ENCODE data around the gene RAP1GAP.
A peak's percentile ranks its signal among the peaks of the same experiment; 100 is the strongest.

The RAP1GAP gene

DNA sequence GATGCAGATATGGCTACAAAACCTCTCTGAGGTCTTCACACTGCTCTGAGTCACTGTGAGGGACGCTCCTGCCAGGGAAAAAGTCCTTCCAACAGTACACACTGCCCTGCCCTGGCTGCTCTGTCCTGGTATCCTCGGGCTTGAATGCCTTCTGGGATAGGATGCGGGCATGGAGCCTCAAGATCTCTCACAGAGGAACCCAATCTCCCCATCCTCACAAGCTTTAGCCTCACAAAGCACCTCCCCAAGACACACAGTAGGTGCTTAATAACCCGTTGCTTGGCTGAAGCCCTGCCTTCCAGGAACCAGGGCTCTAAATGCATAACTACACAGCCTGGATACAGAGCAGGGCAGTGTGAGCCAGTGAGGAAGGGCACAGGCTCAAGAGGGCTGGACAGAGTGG is 9.2 kb downstream of the RAP1GAP start:
- TF ChIP-seq, protein P1, sequence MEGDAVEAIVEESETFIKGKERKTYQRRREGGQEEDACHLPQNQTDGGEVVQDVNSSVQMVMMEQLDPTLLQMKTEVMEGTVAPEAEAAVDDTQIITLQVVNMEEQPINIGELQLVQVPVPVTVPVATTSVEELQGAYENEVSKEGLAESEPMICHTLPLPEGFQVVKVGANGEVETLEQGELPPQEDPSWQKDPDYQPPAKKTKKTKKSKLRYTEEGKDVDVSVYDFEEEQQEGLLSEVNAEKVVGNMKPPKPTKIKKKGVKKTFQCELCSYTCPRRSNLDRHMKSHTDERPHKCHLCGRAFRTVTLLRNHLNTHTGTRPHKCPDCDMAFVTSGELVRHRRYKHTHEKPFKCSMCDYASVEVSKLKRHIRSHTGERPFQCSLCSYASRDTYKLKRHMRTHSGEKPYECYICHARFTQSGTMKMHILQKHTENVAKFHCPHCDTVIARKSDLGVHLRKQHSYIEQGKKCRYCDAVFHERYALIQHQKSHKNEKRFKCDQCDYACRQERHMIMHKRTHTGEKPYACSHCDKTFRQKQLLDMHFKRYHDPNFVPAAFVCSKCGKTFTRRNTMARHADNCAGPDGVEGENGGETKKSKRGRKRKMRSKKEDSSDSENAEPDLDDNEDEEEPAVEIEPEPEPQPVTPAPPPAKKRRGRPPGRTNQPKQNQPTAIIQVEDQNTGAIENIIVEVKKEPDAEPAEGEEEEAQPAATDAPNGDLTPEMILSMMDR (IDR thresholded peaks at IDR 0.05), result no peak
- no peaks in the 10 kb centered on the region for H3K36me3 Mint-ChIP-seq (ENCODE audit: low read depth)
- H3K4me1 Mint-ChIP-seq, result no peaks in the 10 kb centered on the region
- DNase-seq, result no peak
- H3K9me3 Mint-ChIP-seq, result no peaks in the 10 kb centered on the region
- peak overlapping the region; percentile 61 for H3K4me3 Mint-ChIP-seq
- peaks cover 71% of the 10 kb centered on the region for H3K27me3 Mint-ChIP-seq (ENCODE audit: low read depth, poor library complexity)
- no peak overlapping the region for H3K27ac Mint-ChIP-seq

DNA sequence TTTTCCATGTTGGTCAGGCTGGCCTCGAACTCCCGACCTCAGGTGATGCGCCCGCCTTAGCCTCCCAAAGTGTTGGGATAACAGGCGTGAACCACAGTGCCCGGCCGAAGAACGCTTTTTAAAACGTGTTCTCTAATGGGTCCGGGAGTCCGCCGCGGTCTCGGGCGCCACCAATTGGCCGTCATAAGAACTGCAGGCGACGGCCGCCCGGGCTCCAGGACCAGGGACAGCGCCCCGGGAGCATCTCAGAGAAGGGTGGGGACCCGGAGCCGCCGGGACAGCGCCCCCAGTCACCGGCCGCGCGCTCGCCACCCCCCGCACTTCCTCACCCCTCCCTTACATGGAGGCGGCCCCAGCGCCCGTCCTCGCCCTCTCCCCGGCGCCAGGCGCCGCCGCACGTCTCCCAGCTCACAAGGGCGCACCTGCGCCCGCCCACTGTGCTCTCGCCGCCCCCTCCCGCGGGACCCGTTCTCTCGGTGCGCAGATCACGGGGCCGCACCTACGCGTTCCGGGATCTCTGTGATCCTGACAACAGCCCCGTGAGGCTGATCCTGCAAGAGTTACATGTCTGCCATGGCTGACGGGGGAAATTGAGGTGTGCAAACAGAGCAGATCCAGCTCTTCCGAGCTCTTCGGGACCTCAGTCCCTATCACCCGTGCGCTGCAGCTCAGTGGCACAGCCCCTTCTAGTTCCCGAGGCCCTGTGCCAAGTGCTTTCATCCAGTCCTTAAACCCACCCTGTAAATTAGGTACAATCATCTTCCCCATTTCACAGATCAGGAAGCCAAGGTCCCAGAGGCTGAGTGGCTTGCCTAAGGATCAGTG is 9.8 kb downstream of the RAP1GAP start:
- DNase-seq, result peak; percentile 90
- TF ChIP-seq, protein P1 (IDR thresholded peaks at IDR 0.05), result peak; percentile 97
- H3K9me3 Mint-ChIP-seq, result no peaks in the 10 kb centered on the region
- H3K27ac Mint-ChIP-seq, result no peak overlapping the region
- H3K4me1 Mint-ChIP-seq, result no peaks in the 10 kb centered on the region
- peaks cover 73% of the 10 kb centered on the region for H3K27me3 Mint-ChIP-seq (ENCODE audit: low read depth, poor library complexity)
- H3K36me3 Mint-ChIP-seq (ENCODE audit: low read depth), result no peaks in the 10 kb centered on the region
- peak overlapping the region; percentile 61 for H3K4me3 Mint-ChIP-seq

DNA sequence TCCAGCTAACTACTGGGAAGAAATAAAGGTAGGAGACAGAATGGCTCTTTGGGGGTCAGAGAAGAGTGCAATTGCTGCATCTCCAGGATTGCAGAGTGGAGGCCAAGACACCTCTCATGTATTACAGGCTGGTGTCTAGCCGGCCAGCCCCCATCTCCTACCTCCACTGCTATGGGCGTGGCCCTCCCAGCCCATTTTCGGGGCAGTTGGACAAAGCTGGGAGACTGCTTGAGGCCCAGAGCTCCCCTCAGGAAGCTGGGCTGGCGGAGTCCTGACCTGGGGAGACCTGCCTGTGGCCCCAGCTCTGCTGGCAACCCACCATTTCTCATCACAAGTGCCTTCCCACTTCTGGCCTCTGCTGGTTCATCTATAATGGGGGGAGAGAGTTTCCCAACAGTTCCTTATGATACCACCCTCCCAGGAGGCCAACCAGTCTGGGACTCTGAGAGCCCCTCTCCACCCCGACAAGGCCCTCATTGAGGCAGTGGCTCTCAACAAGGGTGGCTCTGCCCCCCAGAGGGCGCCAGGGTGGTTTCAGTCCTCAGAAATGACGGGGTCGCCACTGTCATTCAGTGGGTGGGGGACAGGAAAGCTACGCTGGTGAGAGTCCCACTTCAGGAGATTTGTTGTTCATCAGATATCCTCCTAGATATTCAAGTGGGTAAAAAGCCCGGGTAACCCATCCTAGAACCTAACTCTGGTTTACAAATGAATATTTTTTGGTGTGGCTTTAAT is 11.5 kb downstream of the RAP1GAP start:
- Mint-ChIP-seq H3K9me3 (no peaks in the 10 kb centered on the region), H3K4me3 (no peak overlapping the region), H3K36me3 (ENCODE audit: low read depth) (no peaks in the 10 kb centered on the region), H3K27me3 (ENCODE audit: low read depth, poor library complexity) (peaks cover 71% of the 10 kb centered on the region), H3K27ac (no peak overlapping the region), H3K4me1 (no peaks in the 10 kb centered on the region)
- DNase-seq, result no peak
- TF ChIP-seq, protein P1 (IDR thresholded peaks at IDR 0.05), result no peak

DNA sequence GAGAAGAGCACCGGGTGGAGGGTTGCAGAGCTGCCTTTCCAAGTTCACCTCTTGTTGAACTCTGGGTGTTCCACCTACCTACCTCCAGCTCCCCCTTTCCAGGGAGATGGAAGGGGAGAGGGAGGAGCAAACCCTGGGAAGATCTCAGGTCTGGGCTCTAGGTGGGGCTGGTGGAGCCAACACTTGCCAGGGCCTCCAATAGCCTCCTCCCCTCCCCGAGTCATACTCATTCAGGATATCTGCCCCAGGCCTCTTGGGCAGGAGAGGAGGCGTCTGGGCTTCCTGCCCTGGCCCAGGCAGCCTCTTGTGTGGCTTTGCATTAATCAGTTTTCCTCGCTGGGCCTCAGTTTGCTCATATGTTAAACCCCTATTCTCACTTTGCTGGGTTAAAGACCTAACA is 13.4 kb downstream of the RAP1GAP start:
- Mint-ChIP-seq H3K36me3 (ENCODE audit: low read depth) (no peaks in the 10 kb centered on the region), H3K4me1 (peaks cover 9% of the 10 kb centered on the region), H3K27ac (no peak overlapping the region), H3K4me3 (no peak overlapping the region), H3K27me3 (ENCODE audit: low read depth, poor library complexity) (peaks cover 70% of the 10 kb centered on the region), H3K9me3 (no peaks in the 10 kb centered on the region)
- no peak for DNase-seq
- TF ChIP-seq, protein P1 (IDR thresholded peaks at IDR 0.05), result no peak

DNA sequence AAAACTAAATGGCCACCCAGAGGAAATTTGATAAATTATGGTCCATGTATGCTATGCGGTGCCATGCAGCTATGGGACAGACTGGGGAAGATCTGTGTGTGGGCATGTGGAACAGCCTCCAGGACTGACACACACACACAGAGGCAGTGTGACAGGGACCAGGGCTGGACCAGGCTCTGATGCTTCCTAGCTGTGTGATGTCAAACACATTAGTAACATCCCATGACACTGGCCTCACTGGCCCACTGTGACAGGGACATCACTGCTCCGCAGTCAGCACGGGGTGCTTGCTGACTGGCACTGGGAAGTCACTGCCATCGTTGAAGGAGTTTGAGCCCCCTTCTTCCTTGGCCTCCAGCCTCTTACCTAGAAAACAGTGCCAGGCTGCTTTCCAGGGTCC is 13.9 kb downstream of the RAP1GAP start:
- no peak overlapping the region for H3K4me3 Mint-ChIP-seq
- no peaks in the 10 kb centered on the region for H3K9me3 Mint-ChIP-seq
- H3K27me3 Mint-ChIP-seq (ENCODE audit: low read depth, poor library complexity), result peaks cover 70% of the 10 kb centered on the region
- no peaks in the 10 kb centered on the region for H3K36me3 Mint-ChIP-seq (ENCODE audit: low read depth)
- TF ChIP-seq, protein P1 (IDR thresholded peaks at IDR 0.05), result no peak
- H3K27ac Mint-ChIP-seq, result no peak overlapping the region
- peaks cover 11% of the 10 kb centered on the region for H3K4me1 Mint-ChIP-seq
- no peak for DNase-seq

All from nephron progenitor cell (in vitro differentiated cells).